HG03064 (cell line): ENCODE measurements around the gene DUSP16.
"Not testable (repeated sequence)": the region's sequence is repeated elsewhere in the genome, so short reads cannot be mapped to it uniquely, and the experiment has no call there.

Experiments
- ATAC-seq: cut with Tn5 transposase; IDR thresholded peaks from one replicate; pipeline ENCODE4 v1.9.1; 2021; ENCODE audit warnings: low read depth; ENCODE audit not compliant: unreplicated experiment

Gene DUSP16

DNA sequence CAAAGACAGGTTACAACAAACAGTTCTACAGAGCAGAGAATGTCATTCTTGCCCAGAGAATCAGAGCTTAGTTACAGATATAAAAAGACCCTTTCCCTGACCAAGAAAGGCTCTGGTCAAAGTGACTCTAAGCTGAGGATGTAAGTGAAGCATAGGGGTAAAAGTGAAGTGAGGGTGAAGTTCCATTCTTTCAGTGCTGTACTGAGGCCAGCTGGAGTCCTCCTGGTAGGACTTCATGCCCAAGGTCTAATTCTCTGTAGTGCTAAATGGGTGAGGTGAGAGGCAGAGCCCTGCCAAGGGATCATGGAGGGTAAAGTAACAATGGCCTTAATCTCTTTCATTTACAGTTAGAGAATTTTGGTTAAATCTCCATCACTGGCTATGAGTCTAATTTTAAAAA lies 38.5 kb downstream of the DUSP16 start:
- ATAC-seq = no peak

DNA sequence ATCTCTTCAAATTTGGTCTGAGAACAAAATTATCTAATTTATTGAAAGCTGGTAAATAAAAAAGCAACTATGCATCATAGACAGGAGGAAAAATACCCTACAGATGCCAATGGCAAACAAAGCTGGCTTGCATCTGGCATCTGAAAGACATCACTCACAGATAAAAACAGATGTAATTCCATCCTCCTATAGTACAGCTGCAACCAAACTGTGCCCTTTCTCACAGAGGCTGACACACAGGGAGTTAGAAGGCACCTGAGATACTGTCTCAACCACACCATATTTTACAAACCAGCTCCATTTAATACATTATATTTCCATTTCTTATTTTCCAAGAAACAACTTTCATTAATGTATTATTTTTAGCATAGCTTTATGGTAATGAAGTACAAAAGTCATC lies 39.4 kb downstream of the DUSP16 start:
- no peak for ATAC-seq

DNA sequence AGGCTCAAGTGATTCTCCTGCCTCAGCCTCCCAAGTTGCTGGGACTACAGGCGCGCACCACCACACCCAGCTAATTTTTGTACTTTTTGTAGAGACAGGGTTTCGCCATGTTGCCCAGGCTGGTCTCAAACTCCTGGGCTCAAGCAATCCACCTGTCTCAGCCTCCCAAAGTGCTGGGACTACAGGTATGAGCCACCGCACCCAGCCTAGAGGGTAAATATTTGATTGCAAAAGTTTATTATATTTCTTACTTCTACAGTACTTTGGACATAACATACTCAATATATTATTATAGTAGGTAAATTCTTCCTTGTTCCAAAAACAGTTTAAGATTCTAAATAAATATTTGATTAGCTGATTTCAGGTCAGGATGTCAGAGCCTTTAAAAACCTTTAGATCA lies 40.0 kb downstream of the DUSP16 start:
- not testable (repeated sequence) for ATAC-seq

DNA sequence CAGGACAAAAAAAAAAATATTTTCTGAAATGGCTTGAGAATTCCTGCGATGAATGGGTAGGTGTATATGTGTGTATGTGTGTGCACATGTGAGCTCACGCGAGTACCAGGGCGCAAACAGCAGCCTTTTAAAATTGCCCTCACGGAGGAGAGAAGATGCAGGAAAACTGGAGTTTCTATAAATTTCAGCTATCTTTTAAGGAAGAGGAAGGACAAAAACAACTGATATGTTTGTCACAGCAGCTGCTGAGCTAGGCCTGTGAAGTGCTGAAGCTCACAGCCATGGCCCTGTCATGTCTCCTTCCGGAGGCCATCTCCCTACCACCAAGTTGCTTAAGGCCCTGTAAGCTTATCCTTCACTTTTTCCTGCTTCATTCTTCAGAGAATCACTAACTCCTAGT lies 40.8 kb downstream of the DUSP16 start:
- ATAC-seq = no peak

DNA sequence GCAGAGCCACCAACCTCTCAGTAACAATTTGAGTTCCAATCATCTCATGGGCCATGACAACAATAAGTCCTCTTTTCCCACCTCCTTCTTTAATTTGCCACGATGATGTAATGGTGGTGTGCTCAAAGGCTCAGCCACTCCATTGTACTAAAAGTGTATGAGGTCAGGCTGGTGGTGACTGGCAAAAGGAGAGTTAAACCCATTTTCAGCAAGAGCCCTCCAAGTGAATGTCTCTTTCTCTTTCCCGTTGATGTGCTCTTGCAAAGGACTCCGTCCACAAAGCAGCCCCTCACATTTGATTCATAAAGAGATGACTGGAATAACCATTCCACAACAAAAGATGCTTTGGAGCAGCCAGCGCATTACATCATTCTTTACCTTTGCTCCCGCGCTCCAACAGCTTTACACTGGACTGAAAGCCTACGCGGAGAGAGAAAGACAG lies 41.6 kb downstream of the DUSP16 start:
- ATAC-seq = no peak

DNA sequence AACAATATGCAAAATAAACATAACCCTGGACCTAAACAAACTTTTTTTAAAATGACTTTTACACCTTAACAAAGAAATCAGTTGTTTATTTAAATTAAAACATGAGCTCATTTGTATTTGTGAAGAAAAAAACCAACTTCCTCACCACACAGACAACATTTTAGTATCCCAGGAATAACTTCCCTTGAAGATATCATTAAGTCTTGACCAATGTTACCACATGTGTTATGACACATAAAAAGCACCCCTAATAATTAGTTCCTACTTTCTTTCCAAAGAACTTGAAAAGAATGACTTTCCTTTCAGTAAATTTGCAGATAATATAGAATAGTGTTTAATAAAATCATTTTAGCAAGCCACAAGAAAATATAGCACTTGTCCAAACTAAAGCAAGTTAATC lies 42.4 kb downstream of the DUSP16 start:
- no peak for ATAC-seq

DNA sequence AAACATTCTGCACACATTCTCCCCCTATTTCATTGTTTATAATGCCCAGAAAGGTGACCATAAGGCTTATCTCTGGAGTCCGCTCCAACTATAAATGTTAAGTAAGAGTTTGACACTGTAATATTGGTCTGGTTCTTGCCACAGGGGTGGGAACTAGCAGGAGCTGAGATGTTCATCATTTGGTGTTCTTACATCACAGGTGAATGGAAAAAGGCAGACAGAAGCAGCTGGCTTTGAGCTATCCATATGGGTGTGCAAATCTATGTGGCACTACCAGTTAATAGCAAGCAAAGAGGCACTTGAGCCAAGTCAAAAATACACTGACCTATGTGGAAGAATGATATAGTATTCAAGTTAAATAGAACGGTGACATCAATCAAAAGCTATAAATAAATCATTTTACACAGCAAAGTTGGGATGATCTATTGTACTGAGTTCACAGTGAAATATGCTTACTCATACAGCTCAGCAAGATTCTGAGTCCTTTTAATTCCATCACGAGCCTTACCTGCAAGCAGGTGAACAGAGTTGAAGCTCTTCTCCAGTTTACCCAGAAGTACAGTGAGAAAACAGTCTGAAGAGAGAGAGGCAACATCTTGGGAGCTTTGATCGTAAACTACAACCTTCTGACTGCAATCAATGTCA lies 43.2 kb downstream of the DUSP16 start:
- no peak for ATAC-seq

DNA sequence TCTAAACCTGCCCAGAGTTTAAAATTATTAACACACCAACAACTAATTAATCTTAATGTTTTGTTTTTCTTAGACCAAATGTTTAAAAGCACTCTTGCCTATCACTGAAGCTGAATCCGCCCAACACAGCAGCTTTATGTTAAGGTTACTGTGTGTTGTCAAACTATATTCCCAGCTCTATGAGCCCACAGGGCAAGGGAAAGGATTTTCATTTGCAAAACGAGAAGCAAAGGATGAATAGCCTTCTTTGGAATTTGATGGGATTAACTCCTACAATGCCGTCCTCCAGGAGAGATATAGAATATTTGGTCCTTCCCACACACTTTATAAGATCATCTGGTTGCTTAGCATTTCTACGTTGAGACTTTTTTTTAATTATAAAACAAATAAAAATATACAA lies 43.7 kb downstream of the DUSP16 start:
- ATAC-seq = no peak

DNA sequence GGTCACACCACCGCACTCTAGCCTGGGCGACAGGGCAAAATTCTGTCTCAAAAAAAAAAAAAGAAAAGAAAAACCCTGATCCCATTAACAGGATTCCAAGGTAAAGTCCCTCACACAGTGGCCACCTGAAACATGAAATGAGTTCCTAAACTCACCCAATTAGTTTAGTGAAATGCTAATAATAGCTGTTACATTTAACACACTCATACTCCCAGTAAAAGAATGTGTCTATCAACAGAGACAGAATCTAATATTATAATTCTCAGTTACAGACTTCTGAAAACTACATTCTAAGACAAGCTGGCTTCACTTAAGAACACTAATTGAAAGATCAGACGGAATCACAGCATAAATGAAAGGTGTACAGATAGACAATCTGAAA lies 44.2 kb downstream of the DUSP16 start:
- ATAC-seq = no peak

DNA sequence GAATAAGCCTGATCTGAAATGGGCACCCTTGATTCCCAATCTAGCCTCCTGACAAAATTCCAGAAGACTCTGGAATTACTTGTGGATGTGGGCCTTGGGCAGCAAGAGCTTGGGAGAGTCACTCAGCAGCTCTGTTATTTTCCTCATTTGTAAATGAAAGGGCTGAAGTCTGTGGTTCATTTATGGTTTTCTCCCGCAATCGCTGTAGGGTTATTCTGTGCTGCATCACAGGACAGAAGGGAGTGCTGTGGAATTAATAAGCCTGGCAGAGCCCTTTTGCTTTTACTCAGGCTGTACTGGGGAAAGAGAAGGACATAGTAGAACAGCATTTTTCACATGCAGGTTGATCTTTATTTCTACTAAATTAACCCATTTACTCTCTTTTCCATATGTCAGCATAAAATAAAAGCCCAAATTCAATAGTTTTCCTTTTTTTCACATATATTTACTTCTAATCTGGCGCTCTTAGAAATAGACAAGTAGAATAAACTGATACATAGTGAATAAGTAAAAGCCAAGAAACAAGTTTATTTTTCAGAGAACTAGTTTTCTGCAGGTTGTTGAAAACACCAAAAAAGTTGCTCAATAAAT lies 49.2 kb downstream of the DUSP16 start:
- ATAC-seq = no peak

DNA sequence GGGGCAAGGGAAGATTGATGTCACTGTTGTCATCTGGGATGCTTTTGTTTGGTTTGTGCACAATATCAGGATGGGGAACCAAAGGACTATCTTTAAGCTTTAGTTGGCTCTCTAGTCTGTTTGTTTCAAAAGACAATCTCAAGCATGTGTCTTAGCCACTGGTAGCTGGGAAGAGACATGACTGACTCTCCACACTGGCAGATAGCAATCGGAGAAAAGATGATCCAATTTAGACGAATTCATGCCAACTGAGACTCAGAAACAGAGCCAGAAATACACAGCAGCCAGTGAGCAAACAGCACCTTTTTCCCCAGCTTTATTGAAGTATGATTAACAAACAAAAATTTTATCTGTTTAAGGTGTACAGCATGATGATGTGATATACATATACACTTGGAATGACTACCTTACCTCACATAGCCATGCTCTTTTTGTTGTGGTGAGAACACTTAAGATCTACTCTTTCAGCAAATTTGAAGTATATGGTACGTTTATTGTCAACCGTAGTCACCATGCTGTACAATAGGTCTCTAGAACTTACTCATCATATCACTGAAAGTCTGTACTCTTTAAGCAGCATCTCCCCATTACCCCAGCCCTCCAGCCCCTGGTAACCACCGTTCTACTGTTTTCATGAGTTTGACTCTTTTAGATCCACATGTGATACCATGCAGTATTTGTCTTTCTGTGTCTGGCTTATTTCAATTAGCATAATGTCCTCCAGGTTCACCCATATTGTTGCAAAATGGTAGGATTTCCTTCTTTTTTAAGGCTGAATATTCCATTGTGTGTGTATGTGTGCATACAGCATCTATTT lies 50.6 kb downstream of the DUSP16 start:
- ATAC-seq = no peak

DNA sequence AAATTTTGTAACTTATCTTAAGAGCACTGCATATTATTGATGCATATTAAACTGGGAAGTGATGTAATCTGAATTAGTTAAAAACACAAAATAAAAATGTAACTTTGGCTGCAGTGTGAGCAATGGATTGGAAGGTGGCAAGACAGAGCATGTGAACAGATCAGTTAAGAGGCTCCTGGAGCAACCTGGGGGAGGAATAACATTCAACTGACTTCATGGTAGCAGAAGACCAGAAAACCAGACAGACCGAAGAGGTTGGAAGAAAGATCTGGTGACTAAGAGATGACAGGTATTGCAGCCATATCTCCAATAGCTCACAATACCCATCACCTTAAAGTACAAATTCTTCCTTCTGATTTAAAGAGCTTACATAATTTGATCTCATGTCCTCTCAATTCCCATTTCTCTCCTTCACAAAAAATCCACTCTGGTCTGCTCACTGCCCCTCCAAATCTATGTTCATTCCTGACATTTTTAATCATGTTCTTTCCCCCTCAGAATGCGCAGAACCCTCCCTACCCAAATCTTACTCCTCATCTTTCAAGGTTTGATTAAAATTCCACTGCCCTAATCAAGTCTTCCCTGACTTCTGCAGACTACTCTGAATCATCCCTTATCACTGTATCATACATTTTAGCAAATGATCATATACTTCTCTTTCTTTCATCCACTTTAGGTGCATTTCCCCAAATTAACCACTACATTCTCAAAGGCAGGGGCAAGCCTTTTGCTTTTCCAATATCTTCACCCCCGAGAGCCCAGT lies 51.5 kb downstream of the DUSP16 start:
- ATAC-seq = no peak

DNA sequence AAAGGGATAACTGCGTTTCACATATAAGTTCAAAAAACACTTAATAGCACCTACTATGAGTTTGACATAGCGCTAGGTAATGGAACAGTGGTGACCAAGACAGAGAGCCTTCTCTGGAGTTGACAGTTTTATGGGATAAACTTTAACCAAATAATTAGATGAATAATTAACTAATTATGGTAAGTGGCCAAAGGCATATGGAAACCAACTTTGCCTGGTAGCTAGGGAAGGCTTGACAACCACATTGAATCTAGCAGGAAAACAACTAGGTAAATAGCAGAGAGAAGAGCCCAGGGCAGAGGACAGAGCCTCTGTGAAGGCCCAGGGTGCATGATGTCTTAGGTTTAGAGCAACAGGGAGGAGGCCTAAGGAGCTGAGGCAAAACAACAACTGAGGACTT lies 52.1 kb downstream of the DUSP16 start:
- ATAC-seq = no peak

DNA sequence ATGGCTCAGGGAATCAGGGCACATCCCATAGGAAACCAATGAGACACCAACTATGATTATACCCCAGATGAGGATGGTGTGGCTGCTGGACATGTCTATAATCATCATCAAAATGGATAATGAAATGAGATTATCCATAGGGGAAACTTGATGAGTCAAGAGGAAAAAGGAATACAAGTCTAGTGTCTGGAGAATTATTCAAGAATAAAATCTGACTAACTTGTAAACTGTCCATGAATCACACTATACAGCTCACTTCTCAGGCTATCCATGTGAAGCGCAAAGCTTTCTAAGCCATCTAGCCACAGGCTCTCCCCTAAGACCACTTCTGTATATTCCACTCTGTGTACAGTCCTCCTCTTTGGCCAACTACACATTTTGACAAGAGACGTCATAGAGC lies 52.5 kb downstream of the DUSP16 start:
- ATAC-seq = no peak

DNA sequence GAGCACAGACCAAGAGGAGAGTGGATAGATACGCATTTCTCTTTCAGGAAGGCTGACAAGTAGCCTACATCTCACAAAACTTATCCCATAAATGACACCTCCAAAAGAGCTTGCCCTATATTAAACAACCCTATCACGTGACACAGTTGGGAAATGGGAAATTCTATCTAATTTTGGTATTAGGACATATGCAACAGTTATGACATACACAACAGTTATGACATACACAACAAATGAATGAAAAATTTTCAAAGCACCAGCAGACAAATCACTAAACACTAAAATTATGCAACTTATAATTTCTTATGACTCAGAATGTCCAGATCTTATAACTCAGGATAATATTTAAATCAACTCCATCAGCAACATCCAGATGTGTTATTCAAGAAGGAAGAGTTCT lies 54.1 kb downstream of the DUSP16 start:
- no peak for ATAC-seq

DNA sequence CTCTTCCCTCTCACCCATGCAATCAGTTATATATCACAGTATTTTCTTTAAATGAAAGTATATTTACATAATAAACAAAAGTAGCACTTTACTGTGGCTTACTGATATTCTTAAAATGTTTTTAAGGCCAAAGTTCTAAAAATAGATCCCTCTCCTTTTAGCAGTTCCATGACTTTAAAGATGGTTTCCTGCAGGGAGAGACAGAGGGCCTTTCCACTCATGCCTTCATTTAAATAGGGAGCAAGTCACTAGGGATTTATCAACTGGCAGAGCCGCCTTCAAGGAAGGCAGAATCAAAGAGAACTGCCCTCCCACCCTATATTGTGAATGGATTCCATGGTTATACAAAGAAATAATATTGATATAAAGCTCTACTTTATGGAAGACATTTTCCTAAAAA lies 55.5 kb downstream of the DUSP16 start:
- no peak for ATAC-seq

DNA sequence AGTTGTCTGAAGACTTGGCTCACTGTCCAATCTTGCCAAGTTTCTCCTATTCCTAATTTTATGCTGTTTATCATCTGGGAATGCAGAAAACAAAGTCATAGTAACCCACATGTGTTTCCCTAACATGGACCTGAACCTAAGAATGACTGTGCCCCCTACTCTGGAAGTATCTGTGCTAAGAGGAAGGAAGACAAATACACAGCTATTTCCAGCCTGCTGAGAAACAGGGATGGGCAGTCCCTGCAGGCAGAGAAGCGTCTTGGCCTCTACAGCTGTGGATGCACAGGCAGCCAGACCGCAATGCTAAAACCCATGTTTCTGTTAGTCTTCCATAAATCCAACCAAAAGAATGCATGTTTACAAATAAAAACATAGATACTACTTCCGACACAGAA lies 56.2 kb downstream of the DUSP16 start:
- no peak for ATAC-seq

DNA sequence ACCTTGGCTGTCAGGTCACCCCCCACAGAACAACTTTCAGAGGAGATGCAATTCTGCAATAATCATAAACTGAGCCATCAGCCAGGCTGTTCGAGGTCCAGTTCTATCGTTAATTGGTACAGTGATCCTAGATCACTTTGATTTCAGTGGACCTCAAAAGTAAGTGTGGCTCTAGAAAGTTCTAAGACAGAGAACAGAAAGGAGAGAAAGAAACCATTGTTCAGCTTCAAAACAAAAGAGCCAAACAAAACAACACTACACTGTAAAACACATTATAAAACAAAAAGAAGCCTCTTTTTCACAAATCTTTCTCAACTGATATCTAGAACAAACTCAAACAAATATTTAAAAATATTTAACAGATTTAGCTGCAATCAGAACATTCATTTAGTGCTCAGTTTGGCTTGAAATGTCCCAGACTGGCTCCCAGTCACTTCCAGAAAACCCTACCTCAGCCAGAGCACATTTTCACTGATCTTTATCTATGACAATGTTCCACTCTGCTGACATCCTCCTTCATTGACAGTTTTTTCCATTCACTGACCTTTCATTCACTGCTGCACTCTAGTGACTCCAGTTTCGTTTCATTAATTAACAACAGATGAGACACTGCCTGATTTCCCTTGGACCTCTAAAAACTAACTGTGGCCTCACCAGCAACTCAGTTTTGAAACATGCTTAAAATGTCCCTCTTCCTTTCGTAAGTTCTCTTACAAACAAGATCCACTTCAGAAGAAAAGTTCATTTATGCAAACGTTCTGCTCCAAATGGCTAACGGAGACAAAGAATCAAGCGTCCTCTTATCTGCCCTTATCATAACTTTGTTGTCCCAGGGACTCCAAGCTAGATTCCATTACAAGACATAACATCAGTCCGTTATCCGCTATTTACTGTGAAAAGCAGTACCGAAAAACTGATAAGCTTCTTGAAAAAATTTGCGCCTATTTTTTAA lies 56.8 kb downstream of the DUSP16 start:
- ATAC-seq = peak; percentile 75

DNA sequence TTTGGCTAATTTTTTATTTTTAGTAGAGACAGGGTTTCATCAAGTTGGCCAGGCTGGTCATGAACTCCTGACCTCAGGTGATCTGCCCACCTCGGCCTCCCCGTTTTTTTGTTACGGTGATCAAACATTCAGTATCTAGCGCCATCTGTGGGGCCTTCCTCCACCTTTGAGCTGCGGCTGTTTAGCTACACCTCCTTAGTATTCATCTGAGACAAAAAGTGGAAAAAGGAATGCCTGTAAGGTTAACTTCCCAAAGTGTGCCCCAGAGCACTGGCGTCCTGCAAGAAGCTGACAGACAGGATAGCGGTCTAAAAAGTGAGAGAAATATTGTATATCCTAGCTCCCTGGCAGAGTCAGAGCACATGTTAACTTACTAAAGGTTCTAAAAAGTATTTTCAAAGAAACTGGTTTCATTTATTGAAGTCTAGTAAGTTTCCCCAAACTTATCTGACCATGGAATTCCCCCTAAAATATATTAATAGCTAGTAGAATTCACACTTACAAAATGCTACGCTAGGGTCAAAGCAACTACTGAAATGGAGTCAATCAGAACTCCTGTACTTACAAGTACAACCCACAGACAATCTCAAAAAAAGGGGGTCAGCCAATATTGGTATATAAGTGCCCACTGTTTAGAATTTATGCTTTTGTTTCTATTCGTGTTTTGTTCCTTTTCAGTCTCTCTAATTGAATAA lies 59.1 kb downstream of the DUSP16 start:
- ATAC-seq = no peak

DNA sequence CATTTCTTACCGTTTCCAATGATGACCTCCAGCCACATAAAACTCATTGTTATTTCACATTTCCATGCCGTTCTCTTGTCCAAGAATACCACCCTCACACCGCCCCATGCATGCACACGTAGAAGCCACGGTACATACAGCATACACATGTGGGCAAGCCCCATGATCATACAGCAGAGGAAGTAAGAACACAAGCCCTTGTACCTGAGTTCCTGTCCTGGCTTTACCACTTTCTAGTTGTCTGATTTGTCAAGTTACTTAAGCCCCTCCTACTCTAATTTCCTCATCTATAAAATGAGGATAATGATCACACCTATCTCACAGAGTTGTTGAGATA lies 59.9 kb downstream of the DUSP16 start:
- ATAC-seq = no peak
